Measurements from ENCODE around the gene SLC38A11. TPM values are rescaled to one million over a fixed set of nuclear protein-coding genes. Genes with fewer than 3 reads are reported as not detected.

Gene SLC38A11
- total and polyA plus RNA-seq, 2 of the 8 experiments (the other 6 are each of a cell fraction or from before 2014, with no cell fraction given) = not detected

DNA sequence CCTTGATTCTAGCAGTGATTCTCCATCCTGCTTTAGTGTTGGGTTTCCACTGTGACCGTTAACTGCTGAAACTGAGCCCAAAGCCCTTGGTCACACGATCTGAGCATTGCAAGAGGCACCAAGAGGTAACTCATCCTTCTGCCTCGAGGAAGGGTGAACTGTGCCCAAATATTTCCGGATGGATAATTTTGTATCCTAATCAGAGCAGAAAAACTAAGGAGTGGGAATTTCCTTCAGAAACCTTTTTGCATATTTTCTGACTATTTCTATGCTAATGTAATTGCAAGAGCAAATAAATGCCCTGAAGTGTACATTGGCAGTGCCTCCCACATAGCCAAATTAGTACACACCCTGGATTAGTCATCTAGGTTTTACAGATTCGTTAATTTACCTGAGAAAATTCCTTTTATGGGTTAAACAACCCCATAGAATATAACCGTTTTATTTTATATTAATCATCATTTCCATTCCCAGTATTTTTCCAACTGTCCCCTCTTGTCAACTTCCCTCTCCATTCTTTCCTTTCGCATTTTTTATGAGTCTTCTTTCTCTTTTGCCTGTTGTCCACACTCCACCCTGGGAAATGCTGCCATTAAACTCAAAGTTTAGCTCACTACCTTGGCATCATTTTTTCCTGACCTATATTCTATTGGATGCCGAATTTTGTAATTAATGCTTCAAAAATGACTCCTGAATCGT lies 82.0 kb downstream of the SLC38A11 start:
- no peak overlapping the region for H3K27ac ChIP-seq (ENCODE audit: low read depth, low read length)
- H2BK20ac ChIP-seq (ENCODE audit: low read length) = no peak overlapping the region
- no peak overlapping the region for H2BK120ac ChIP-seq (replicated peaks; ENCODE audit: low read depth, low read length)
- no peak for TF ChIP-seq EGR1 (IDR thresholded peaks at IDR 0.05; ENCODE audit: borderline replicate concordance, low read depth, low read length)
- no peak for TF ChIP-seq PHF8 (conservative IDR thresholded peaks at IDR 0.05; ENCODE audit: low read depth, low read length)
- TF ChIP-seq CREB1 (IDR thresholded peaks at IDR 0.05) = no peak
- TF ChIP-seq BACH1 (IDR thresholded peaks at IDR 0.05; ENCODE audit: low read length) = no peak
- TF ChIP-seq EP300 (IDR thresholded peaks at IDR 0.05; ENCODE audit: borderline replicate concordance in 1 of 2, low read depth in 2 of 2, low read length in 2 of 2) = no peak
- TF ChIP-seq SUZ12 (IDR thresholded peaks at IDR 0.05; ENCODE audit: low read length) = no peak
- TF ChIP-seq JUND (IDR thresholded peaks at IDR 0.05; ENCODE audit: low read length) = no peak
- no peak for TF ChIP-seq KDM5A (IDR thresholded peaks at IDR 0.05; ENCODE audit: low read length)
- TF ChIP-seq RXRA (IDR thresholded peaks at IDR 0.05; ENCODE audit: insufficient read depth, low read depth, low read length) = no peak
- H4K91ac ChIP-seq (replicated peaks; ENCODE audit: insufficient read length, low read length) = no peak overlapping the region
- H3K27me3 ChIP-seq (replicated peaks in 1 of 4; ENCODE audit: control insufficient read depth in 3 of 4, extremely low read depth in 1 of 4, insufficient read depth in 3 of 4, low read length in 3 of 4) = no peaks in the 10 kb centered on the region
- no peaks in the 10 kb centered on the region for H3K79me1 ChIP-seq (ENCODE audit: low read depth, low read length)
- H3K18ac ChIP-seq (ENCODE audit: extremely low read depth, low read length) = no peak overlapping the region
- no peak overlapping the region for H2BK12ac ChIP-seq (ENCODE audit: low read depth, low read length)
- no peak overlapping the region for H3K14ac ChIP-seq (ENCODE audit: insufficient read length)
- ChIA-PET CTCF (ENCODE audit: partially characterized antibody) (interaction anchor here (1.0 to 1.5 kb wide), 3 partner anchors 10 to 33 kb away, joined by 3 to 4 read pairs (median 3); no protein-coding TSS in a partner anchor), POLR2A (ENCODE audit: partially characterized antibody) (no interaction called here)
- whole genome bisulfite sequencing, 2 experiments (ENCODE audit: extremely low coverage in 1 of 2, insufficient coverage in 1 of 2, insufficient read length in 1 of 2, insufficient replicate concordance in 2 of 2, low coverage in 1 of 2, low lambda C conversion rate in 2 of 2, missing lambda C conversion rate in 1 of 2) = 94% methylated on average over 9 of the region's 9 CpGs; no CpG with 5 or more reads in 1 of the 2 experiments
- H3K23ac ChIP-seq (ENCODE audit: insufficient read length) = no peak overlapping the region
- FAIRE-seq (no peak), DNase-seq (ENCODE audit: low read depth in 1 of 2, low spot score in 2 of 2) (no peak)
- no peak overlapping the region for H2BK5ac ChIP-seq (ENCODE audit: low read depth, low read length)
- H3K4me1 ChIP-seq (replicated peaks in 1 of 4; ENCODE audit: control insufficient read depth in 3 of 4, insufficient read depth in 4 of 4, low read length in 3 of 4) = peaks cover 0 to under 1% (median 0%) of the 10 kb centered on the region in 4 experiments; a peak in 1 of 7 replicates
- H2AK5ac ChIP-seq (ENCODE audit: low read depth, low read length) = no peak overlapping the region
- no peak overlapping the region for H3K4ac ChIP-seq (replicated peaks; ENCODE audit: insufficient read length, low read depth, low read length)
- no peak overlapping the region for H3K4me2 ChIP-seq (ENCODE audit: insufficient read depth in 1 of 2, low read depth in 2 of 2, low read length in 2 of 2)
- no peak overlapping the region for H4K8ac ChIP-seq (ENCODE audit: extremely low read depth, insufficient read depth, low read length)
- H3K4me3 ChIP-seq (ENCODE audit: extremely low read depth in 1 of 4, insufficient read depth in 2 of 4, low read depth in 3 of 4, low read length in 4 of 4) = no peak overlapping the region
- no peak overlapping the region for H2BK15ac ChIP-seq (ENCODE audit: low read length)
- no peak overlapping the region for H3K56ac ChIP-seq (replicated peaks; ENCODE audit: insufficient read length, low read depth, low read length)
- H4K20me1 ChIP-seq (replicated peaks in 1 of 2; ENCODE audit: control insufficient read depth in 1 of 2, insufficient read depth in 2 of 2, low read length in 2 of 2) = no peaks in the 10 kb centered on the region
- H2AFZ ChIP-seq (ENCODE audit: low read length) = no peak overlapping the region
- H3K36me3 ChIP-seq (ENCODE audit: control insufficient read depth in 2 of 4, insufficient read depth in 4 of 4, low read length in 3 of 4) = no peaks in the 10 kb centered on the region
- no peak overlapping the region for H3K9ac ChIP-seq (replicated peaks in 1 of 4; ENCODE audit: extremely low read depth in 1 of 4, low read depth in 3 of 4, low read length in 3 of 4)
- H3K23me2 ChIP-seq (ENCODE audit: low read depth, low read length) = no peaks in the 10 kb centered on the region
- no peaks in the 10 kb centered on the region for H3K9me3 ChIP-seq (ENCODE audit: insufficient read depth in 2 of 2, low read depth in 1 of 2, low read length in 1 of 2)
- H3K79me2 ChIP-seq (ENCODE audit: control insufficient read depth in 1 of 2, insufficient read depth in 2 of 2, low read length in 2 of 2) = no peaks in the 10 kb centered on the region
- no peak overlapping the region for H4K5ac ChIP-seq (ENCODE audit: insufficient read length, low read depth, low read length)

Data from H1 (cell line).